Adrenal gland (tissue), 5 donors: ENCODE data around the gene ERBB2.
"Not testable (repeated sequence)": the region's sequence is repeated elsewhere in the genome, so short reads cannot be mapped to it uniquely, and the experiment has no call there.

Experiments
- POLR2A ChIP-seq, 2 donors: fragments of 450-650 bp; IDR thresholded peaks; one replicate each; pipeline ENCODE4 v1.6.1; 2017; ENCODE audit warnings: antibody characterized with exemption in 2 of 2, mild to moderate bottlenecking in 2 of 2, moderate library complexity in 1 of 2
- TF ChIP-seq, protein P1 (sequence below), 6 experiments: fragments of 450-650 bp in 4 of 6; fragments of 200-600 bp in 2 of 6; sonication (generic) in 1 of 6; IDR thresholded peaks; 1 replicate in 5 of 6; 2 replicates in 1 of 6; pipeline versions ENCODE4 v1.5.1 to v1.8.0; 2016 to 2021; ENCODE audit warnings: antibody characterized with exemption in 6 of 6, mild to moderate bottlenecking in 2 of 6, moderate library complexity in 1 of 6
- donor health status: DM: no; HTN: no; CAD: no.

- TF ChIP-seq, protein P1, sequence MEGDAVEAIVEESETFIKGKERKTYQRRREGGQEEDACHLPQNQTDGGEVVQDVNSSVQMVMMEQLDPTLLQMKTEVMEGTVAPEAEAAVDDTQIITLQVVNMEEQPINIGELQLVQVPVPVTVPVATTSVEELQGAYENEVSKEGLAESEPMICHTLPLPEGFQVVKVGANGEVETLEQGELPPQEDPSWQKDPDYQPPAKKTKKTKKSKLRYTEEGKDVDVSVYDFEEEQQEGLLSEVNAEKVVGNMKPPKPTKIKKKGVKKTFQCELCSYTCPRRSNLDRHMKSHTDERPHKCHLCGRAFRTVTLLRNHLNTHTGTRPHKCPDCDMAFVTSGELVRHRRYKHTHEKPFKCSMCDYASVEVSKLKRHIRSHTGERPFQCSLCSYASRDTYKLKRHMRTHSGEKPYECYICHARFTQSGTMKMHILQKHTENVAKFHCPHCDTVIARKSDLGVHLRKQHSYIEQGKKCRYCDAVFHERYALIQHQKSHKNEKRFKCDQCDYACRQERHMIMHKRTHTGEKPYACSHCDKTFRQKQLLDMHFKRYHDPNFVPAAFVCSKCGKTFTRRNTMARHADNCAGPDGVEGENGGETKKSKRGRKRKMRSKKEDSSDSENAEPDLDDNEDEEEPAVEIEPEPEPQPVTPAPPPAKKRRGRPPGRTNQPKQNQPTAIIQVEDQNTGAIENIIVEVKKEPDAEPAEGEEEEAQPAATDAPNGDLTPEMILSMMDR (IDR thresholded peaks at IDR 0.05): not testable (repeated sequence)
- TF ChIP-seq POLR2A (IDR thresholded peaks at IDR 0.05): not testable (repeated sequence)
Observed at GRCh38 chr17:39764171-39764570, 64.3 kb downstream of the ERBB2 start.
